HCT116 (cell line): ENCODE results near the gene RPTOR. TPM values are rescaled to one million over a fixed set of nuclear protein-coding genes. Genes with fewer than 3 reads are reported as not detected.

Source experiments
- ATAC-seq: fragments of 200-7000 bp; cut with Tn5 transposase; 2 replicates; pipeline ENCODE4 v1.9.1; 2020; ENCODE audit warnings: mild to moderate bottlenecking, moderate library complexity
- BruUV-seq: library from RNA; stranded (reverse); fragments of 400-500 nt; replicated peaks from 2 replicates; lab custom pipeline; 2021; lab: Mats Ljungman, UMichigan
- CTCF ChIA-PET: fragments of 300-600 bp; sonication (Branson Sonifier 250); formaldehyde crosslinking; loops from one replicate; lab custom pipeline; 2021; ENCODE audit warnings: antibody characterized with exemption; lab: Charles Lee
- POLR2A ChIA-PET: fragments of 300-600, 350-600 bp; sonication (Branson Sonifier 250); formaldehyde crosslinking; loops from one replicate; lab custom pipeline; 2021; ENCODE audit warnings: antibody characterized with exemption; lab: Charles Lee
- RAD21 ChIA-PET, 2 experiments: fragments of 300-600 bp; sonication (Branson Sonifier 250); formaldehyde crosslinking; loops; one replicate each; lab custom pipeline; 2023; ENCODE audit warnings: low total read pairs in 2 of 2; ENCODE audit not compliant: uncharacterized antibody in 2 of 2, unreplicated experiment in 2 of 2, low non-redundant PET in 1 of 2; lab: Charles Lee
- DNase-seq: peaks from one replicate; pipeline ENCODE4 v3.0.0-alpha.2; 2010; ENCODE audit warnings: low read depth, low spot score
- H2AFZ ChIP-seq: fragments of 200-600 bp; shearing (Covaris generic), sonication (generic); 2 replicates; pipeline ENCODE4 v1.6.1; 2017; ENCODE audit warnings: low read depth, mixed run types, mixed read lengths, antibody characterized with exemption, low read length; ENCODE audit not compliant: poor library complexity, severe bottlenecking
- H3K27ac ChIP-seq: 2 replicates; pipeline ENCODE4 v1.5.1; 2012; ENCODE audit warnings: low read depth, low read length
- H3K27me3 ChIP-seq: fragments of 200-600 bp; sonication (generic); 2 replicates; pipeline ENCODE4 v1.6.1; 2016; ENCODE audit warnings: mixed run types, low read length, mixed read lengths; ENCODE audit not compliant: insufficient read depth
- H3K36me3 ChIP-seq, 2 experiments: fragments of 200-500 bp in 1 of 2; fragments of 200-600 bp in 1 of 2; sonication (Bioruptor generic) in 1 of 2; sonication (generic) in 1 of 2; 2 replicates each; pipeline versions ENCODE4 v1.5.1 to v1.6.1; 2014 to 2016; ENCODE audit warnings: low read length in 2 of 2, inconsistent platforms in 1 of 2, mixed read lengths in 1 of 2, mixed run types in 1 of 2; ENCODE audit not compliant: insufficient read depth in 2 of 2, control insufficient read depth in 1 of 2
- H3K4me1 ChIP-seq, 2 experiments: fragments of 200-600 bp in 1 of 2; sonication (generic) in 1 of 2; 2 replicates each; pipeline versions ENCODE4 v1.5.1 to v1.6.1; 2012 to 2017; ENCODE audit warnings: low read length in 2 of 2, inconsistent platforms in 1 of 2, mild to moderate bottlenecking in 1 of 2, mixed read lengths in 1 of 2, mixed run types in 1 of 2, moderate library complexity in 1 of 2; ENCODE audit not compliant: insufficient read depth in 2 of 2, control insufficient read depth in 1 of 2
- H3K4me2 ChIP-seq: fragments of 200-600 bp; sonication (generic); 2 replicates; pipeline ENCODE4 v1.6.1; 2017; ENCODE audit warnings: mixed run types, low read length, mixed read lengths
- H3K4me3 ChIP-seq, 2 experiments: fragments of 200-600 bp in 1 of 2; sonication (generic) in 1 of 2; replicated peaks in 1 of 2; 2 replicates each; pipeline ENCODE4 v1.5.1; 2011 to 2016; ENCODE audit warnings: low read length in 2 of 2, control low read depth in 1 of 2, low read depth in 1 of 2, mild to moderate bottlenecking in 1 of 2, mixed read lengths in 1 of 2, mixed run types in 1 of 2
- H3K79me2 ChIP-seq: fragments of 200-600 bp; sonication (generic); 2 replicates; pipeline ENCODE4 v1.6.1; 2017; ENCODE audit warnings: mild to moderate bottlenecking, mixed run types, low read length, moderate library complexity, mixed read lengths; ENCODE audit not compliant: insufficient read depth
- H3K9ac ChIP-seq: fragments of 200-600 bp; sonication (generic); 2 replicates; pipeline ENCODE4 v1.6.1; 2016; ENCODE audit warnings: low read length, mixed read lengths
- H3K9me2 ChIP-seq: fragments of 200-600 bp; sonication (generic), shearing (Covaris generic); 2 replicates; pipeline ENCODE4 v1.6.1; 2017; ENCODE audit warnings: mixed run types, mild to moderate bottlenecking, moderate library complexity; ENCODE audit not compliant: insufficient read depth
- H3K9me3 ChIP-seq, 2 experiments: fragments of 200-500 bp in 1 of 2; fragments of 200-600 bp in 1 of 2; sonication (Bioruptor generic) in 1 of 2; sonication (generic) in 1 of 2; 2 replicates each; pipeline ENCODE4 v1.6.1; 2014 to 2017; ENCODE audit warnings: low read length in 2 of 2, mixed read lengths in 2 of 2, inconsistent platforms in 1 of 2, low read depth in 1 of 2, mild to moderate bottlenecking in 1 of 2, mixed run types in 1 of 2, moderate library complexity in 1 of 2; ENCODE audit not compliant: control insufficient read depth in 1 of 2, insufficient read depth in 1 of 2
- H4K20me1 ChIP-seq: fragments of 200-600 bp; sonication (generic), shearing (Covaris generic); 2 replicates; pipeline ENCODE4 v1.6.1; 2017; ENCODE audit warnings: mixed run types, mild to moderate bottlenecking, moderate library complexity; ENCODE audit not compliant: insufficient read depth
- CBX3 ChIP-seq: IDR thresholded peaks from 2 replicates; pipeline ENCODE4 v1.6.1; 2012; ENCODE audit warnings: low read depth
- EGR1 ChIP-seq: IDR thresholded peaks from 2 replicates; pipeline ENCODE4 v1.6.1; 2012; ENCODE audit warnings: low read depth
- EZH2phosphoT487 ChIP-seq: fragments of 200-600 bp; IDR thresholded peaks from 2 replicates; pipeline ENCODE4 v1.6.1; 2018; ENCODE audit warnings: antibody characterized with exemption, borderline replicate concordance
- FOSL1 ChIP-seq: IDR thresholded peaks from 2 replicates; pipeline ENCODE4 v1.6.1; 2012; ENCODE audit warnings: low read depth
- POLR2A ChIP-seq: IDR thresholded peaks from 2 replicates; pipeline ENCODE4 v1.7.0; 2011; ENCODE audit warnings: borderline replicate concordance; ENCODE audit not compliant: insufficient read depth, insufficient read length; ENCODE audit errors: extremely low read depth
- POLR2AphosphoS5 ChIP-seq: IDR thresholded peaks from 2 replicates; pipeline ENCODE4 v1.6.1; 2011; ENCODE audit warnings: mild to moderate bottlenecking, low read depth, low read length, moderate library complexity
- RAD21 ChIP-seq: IDR thresholded peaks from 2 replicates; pipeline ENCODE4 v1.6.1; 2012; ENCODE audit warnings: low read depth, mild to moderate bottlenecking
- SIN3A ChIP-seq: IDR thresholded peaks from 2 replicates; pipeline ENCODE4 v1.6.1; 2012; ENCODE audit warnings: low read depth
- SP1 ChIP-seq: IDR thresholded peaks from 2 replicates; pipeline ENCODE4 v1.6.1; 2012; ENCODE audit warnings: low read depth
- YY1 ChIP-seq: IDR thresholded peaks from 2 replicates; pipeline ENCODE4 v1.6.1; 2011; ENCODE audit warnings: low read length, low read depth, moderate library complexity, mild to moderate bottlenecking; ENCODE audit not compliant: insufficient replicate concordance; ENCODE audit errors: extremely low read depth
- ZFX ChIP-seq: fragments of 450-650 bp; IDR thresholded peaks from 2 replicates; pipeline ENCODE4 v1.6.1; 2017
- ZNF274 ChIP-seq: fragments of 200-500 bp; sonication (Bioruptor generic); IDR thresholded peaks from 2 replicates; pipeline ENCODE4 v1.6.1; 2014; ENCODE audit warnings: mild to moderate bottlenecking, low read depth, low read length, inconsistent platforms
- intact Hi-C: fragments of 100-400 bp; cut with micrococcal nuclease; formaldehyde crosslinking; loops from 2 replicates; pipeline ENCODE4 v1.10.0; 2022
- total RNA-seq: library from RNA; stranded (reverse); gene quantifications from one replicate; pipeline ENCODE4 v1.2.1, GENCODE V29; 2021; ENCODE audit not compliant: unreplicated experiment
- TF ChIP-seq, protein P1 (sequence below): IDR thresholded peaks from 2 replicates; pipeline ENCODE4 v1.6.1; 2011; ENCODE audit warnings: mild to moderate bottlenecking, low read length, moderate library complexity; ENCODE audit not compliant: insufficient replicate concordance; ENCODE audit errors: extremely low read depth
- TF ChIP-seq, protein P2 (sequence below), 3 experiments: fragments of 200-600 bp in 1 of 3; sonication (generic) in 1 of 3; IDR thresholded peaks in 2 of 3; conservative IDR thresholded peaks in 1 of 3; 2 replicates each; pipeline ENCODE4 v1.5.1; 2012 to 2017; ENCODE audit warnings: low read depth in 2 of 3, low read length in 2 of 3, antibody characterized with exemption in 1 of 3, borderline replicate concordance in 1 of 3, control low read depth in 1 of 3, mild to moderate bottlenecking in 1 of 3, mixed read lengths in 1 of 3, mixed run types in 1 of 3, moderate library complexity in 1 of 3; ENCODE audit not compliant: insufficient read depth in 1 of 3
- TF ChIP-seq, protein P3 (sequence below): IDR thresholded peaks from 2 replicates; pipeline ENCODE4 v1.6.1; 2012
- TF ChIP-seq, protein P4 (sequence below): IDR thresholded peaks from 2 replicates; pipeline ENCODE4 v1.6.1; 2012

The RPTOR gene
- total RNA-seq, 1 experiment from 2014 or later: 69.5 TPM

DNA sequence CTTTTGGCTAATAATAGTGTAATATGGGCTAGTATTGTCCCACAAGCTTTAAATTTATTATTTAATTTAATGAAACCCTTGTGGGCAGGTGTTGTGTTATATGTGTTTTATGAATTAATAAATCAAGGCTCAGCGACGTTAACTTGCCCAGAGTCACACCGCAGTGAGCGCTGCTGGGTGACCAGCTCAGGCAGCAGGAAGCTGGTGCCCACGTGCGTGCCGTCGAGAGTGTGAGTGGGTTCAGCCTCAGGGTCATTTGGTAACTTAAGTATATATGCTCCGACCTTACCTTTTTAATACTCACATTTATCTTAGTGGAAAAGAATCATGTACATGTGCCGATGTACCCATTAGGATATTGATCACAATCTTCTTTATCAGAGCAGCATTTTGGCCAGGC, 309.6 kb downstream of the RPTOR start:
- no peaks in the 10 kb centered on the region for H4K20me1 ChIP-seq
- H3K9me2 ChIP-seq: no peaks in the 10 kb centered on the region
- peaks cover 17 to 45% of the 10 kb centered on the region in 2 experiments for H3K4me1 ChIP-seq
- ATAC-seq: no peak
- no peaks in the 10 kb centered on the region for H3K27me3 ChIP-seq
- no peak overlapping the region for H3K4me3 ChIP-seq
- H3K79me2 ChIP-seq: no peaks in the 10 kb centered on the region
- ChIA-PET CTCF (no interaction called here), RAD21 (no interaction called here), POLR2A (no interaction called here)
- H3K9ac ChIP-seq: no peak overlapping the region
- intact Hi-C loops: no loop called here
- H3K27ac ChIP-seq: no peak overlapping the region
- no peak overlapping the region for H2AFZ ChIP-seq
- no peaks in the 10 kb centered on the region; a peak in 1 of 4 replicates for H3K36me3 ChIP-seq
- H3K4me2 ChIP-seq: no peak overlapping the region
- TF ChIP-seq, protein P1, sequence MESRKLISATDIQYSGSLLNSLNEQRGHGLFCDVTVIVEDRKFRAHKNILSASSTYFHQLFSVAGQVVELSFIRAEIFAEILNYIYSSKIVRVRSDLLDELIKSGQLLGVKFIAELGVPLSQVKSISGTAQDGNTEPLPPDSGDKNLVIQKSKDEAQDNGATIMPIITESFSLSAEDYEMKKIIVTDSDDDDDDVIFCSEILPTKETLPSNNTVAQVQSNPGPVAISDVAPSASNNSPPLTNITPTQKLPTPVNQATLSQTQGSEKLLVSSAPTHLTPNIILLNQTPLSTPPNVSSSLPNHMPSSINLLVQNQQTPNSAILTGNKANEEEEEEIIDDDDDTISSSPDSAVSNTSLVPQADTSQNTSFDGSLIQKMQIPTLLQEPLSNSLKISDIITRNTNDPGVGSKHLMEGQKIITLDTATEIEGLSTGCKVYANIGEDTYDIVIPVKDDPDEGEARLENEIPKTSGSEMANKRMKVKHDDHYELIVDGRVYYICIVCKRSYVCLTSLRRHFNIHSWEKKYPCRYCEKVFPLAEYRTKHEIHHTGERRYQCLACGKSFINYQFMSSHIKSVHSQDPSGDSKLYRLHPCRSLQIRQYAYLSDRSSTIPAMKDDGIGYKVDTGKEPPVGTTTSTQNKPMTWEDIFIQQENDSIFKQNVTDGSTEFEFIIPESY: no peak
- TF ChIP-seq FOSL1 (no peak), ZNF274 (no peak), SP1 (no peak), ZFX (no peak), CBX3 (no peak), POLR2AphosphoS5 (no peak), SIN3A (no peak), RAD21 (no peak), YY1 (no peak), EGR1 (no peak), EZH2phosphoT487 (no peak), POLR2A (no peak)
- TF ChIP-seq, protein P2, sequence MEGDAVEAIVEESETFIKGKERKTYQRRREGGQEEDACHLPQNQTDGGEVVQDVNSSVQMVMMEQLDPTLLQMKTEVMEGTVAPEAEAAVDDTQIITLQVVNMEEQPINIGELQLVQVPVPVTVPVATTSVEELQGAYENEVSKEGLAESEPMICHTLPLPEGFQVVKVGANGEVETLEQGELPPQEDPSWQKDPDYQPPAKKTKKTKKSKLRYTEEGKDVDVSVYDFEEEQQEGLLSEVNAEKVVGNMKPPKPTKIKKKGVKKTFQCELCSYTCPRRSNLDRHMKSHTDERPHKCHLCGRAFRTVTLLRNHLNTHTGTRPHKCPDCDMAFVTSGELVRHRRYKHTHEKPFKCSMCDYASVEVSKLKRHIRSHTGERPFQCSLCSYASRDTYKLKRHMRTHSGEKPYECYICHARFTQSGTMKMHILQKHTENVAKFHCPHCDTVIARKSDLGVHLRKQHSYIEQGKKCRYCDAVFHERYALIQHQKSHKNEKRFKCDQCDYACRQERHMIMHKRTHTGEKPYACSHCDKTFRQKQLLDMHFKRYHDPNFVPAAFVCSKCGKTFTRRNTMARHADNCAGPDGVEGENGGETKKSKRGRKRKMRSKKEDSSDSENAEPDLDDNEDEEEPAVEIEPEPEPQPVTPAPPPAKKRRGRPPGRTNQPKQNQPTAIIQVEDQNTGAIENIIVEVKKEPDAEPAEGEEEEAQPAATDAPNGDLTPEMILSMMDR (IDR thresholded peaks at IDR 0.05 in 2 of 3, conservative IDR thresholded peaks at IDR 0.05 in 1 of 3; ENCODE audit: borderline replicate concordance in 1 of 3, insufficient read depth in 1 of 3, low read depth in 2 of 3, low read length in 2 of 3): no peak
- TF ChIP-seq, protein P3, sequence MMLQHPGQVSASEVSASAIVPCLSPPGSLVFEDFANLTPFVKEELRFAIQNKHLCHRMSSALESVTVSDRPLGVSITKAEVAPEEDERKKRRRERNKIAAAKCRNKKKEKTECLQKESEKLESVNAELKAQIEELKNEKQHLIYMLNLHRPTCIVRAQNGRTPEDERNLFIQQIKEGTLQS: no peak
- TF ChIP-seq, protein P4, sequence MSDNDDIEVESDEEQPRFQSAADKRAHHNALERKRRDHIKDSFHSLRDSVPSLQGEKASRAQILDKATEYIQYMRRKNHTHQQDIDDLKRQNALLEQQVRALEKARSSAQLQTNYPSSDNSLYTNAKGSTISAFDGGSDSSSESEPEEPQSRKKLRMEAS: no peak
- no peaks in the 10 kb centered on the region for H3K9me3 ChIP-seq
- DNase-seq: no peak
- no TSS peak for BruUV-seq
